COLO829 (cell line): ENCODE results near the gene OLIG2.

ENCODE experiments used
- DNase-seq: peaks from one replicate; pipeline ENCODE4 v3.0.0; 2012; ENCODE audit warnings: low spot score

Gene OLIG2

GRCh38 chr21:33025489-33026442 is at the start of gene OLIG2:
TSS of gene OLIG2 (plus strand) at chr21:33025935. CDS start at chr21:33026863, 928 bp downstream.
- DNase-seq = peak; percentile 49

GRCh38 chr21:32976791-32977190 is 48.9 kb upstream of the OLIG2 start:
- DNase-seq = no peak

- no peak for DNase-seq
Observed at GRCh38 chr21:32977216-32977615, 48.5 kb upstream of the OLIG2 start.

- DNase-seq = no peak
Observed at GRCh38 chr21:32978331-32979270, 47.1 kb upstream of the OLIG2 start.

- DNase-seq = no peak
Observed at GRCh38 chr21:32979598-32980268, 46.0 kb upstream of the OLIG2 start.

- DNase-seq = no peak
Observed at GRCh38 chr21:32981096-32981495, 44.6 kb upstream of the OLIG2 start.

- DNase-seq = no peak
Observed at GRCh38 chr21:32990666-32991065, 35.1 kb upstream of the OLIG2 start.

- no peak for DNase-seq
Observed at GRCh38 chr21:32991361-32991760, 34.4 kb upstream of the OLIG2 start.

- DNase-seq = no peak
Observed at GRCh38 chr21:32993894-32994293, 31.8 kb upstream of the OLIG2 start.

GRCh38 chr21:32994305-32994704 is 31.4 kb upstream of the OLIG2 start:
- peak; percentile 35 for DNase-seq

- no peak for DNase-seq
Observed at GRCh38 chr21:33007747-33008146, 18.0 kb upstream of the OLIG2 start.

- DNase-seq = no peak
Observed at GRCh38 chr21:33008333-33009051, 17.2 kb upstream of the OLIG2 start.

GRCh38 chr21:33010931-33011330 is 14.8 kb upstream of the OLIG2 start:
- DNase-seq = no peak

- DNase-seq = peak; percentile 66
Observed at GRCh38 chr21:33011462-33011861, 14.3 kb upstream of the OLIG2 start.

- no peak for DNase-seq
Observed at GRCh38 chr21:33013626-33014025, 12.1 kb upstream of the OLIG2 start.

GRCh38 chr21:33014331-33014730 is 11.4 kb upstream of the OLIG2 start:
- no peak for DNase-seq

- DNase-seq = no peak
Observed at GRCh38 chr21:33015096-33015495, 10.6 kb upstream of the OLIG2 start.

- no peak for DNase-seq
Observed at GRCh38 chr21:33015756-33016155, 10.0 kb upstream of the OLIG2 start.

GRCh38 chr21:33018707-33019465 is 6.8 kb upstream of the OLIG2 start:
- no peak for DNase-seq

GRCh38 chr21:33019516-33019884 is 6.2 kb upstream of the OLIG2 start:
- DNase-seq = no peak
